Psoas muscle (tissue), 8 donors: ENCODE measurements around the gene ZNF618. TPM values are rescaled to one million over a fixed set of nuclear protein-coding genes. Genes with fewer than 3 reads are reported as not detected.

Experiments used
- ATAC-seq, 4 donors: fragments of 200-7000 bp; cut with Tn5 transposase; one replicate each; pipeline ENCODE4 v1.9.1; 2020; ENCODE audit warnings: moderate library complexity in 3 of 4, mild to moderate bottlenecking in 2 of 4
- DNase-seq, 2 donors: peaks; one replicate each; pipeline ENCODE4 v3.0.0-alpha.2; 2020
- H3K27ac ChIP-seq: fragments of 200-600 bp; one replicate; pipeline ENCODE4 v1.8.0; 2022
- H3K27me3 ChIP-seq, 3 donors: fragments of 200-600 bp in 1 of 3; one replicate each; pipeline versions ENCODE4 v1.6.1 to v1.8.0; 2013 to 2022; ENCODE audit warnings: low read length in 2 of 3, mild to moderate bottlenecking in 2 of 3, moderate library complexity in 1 of 3; ENCODE audit not compliant: insufficient read depth in 3 of 3
- H3K36me3 ChIP-seq, 2 donors: fragments of 200-600 bp in 1 of 2; one replicate each; pipeline versions ENCODE4 v1.6.1 to v1.8.0; 2013 to 2022; ENCODE audit warnings: low read depth in 1 of 2, mild to moderate bottlenecking in 1 of 2, moderate library complexity in 1 of 2; ENCODE audit not compliant: insufficient read depth in 1 of 2
- H3K4me1 ChIP-seq: fragments of 200-600 bp; one replicate; pipeline ENCODE4 v1.8.0; 2022
- H3K4me3 ChIP-seq: fragments of 200-600 bp; one replicate; pipeline ENCODE4 v1.8.0; 2022; ENCODE audit warnings: mild to moderate bottlenecking
- H3K9me3 ChIP-seq: fragments of 200-600 bp; one replicate; pipeline ENCODE4 v1.8.0; 2022
- WGBS, 3 donors: extraction: QIAGEN DNeasy Blood & Tissue Kit; methylation state at CpG; one replicate each; pipeline versions ENCODE4 v1.1.6 to v1.1.7; 2013; 5-methylcytosine and 5-hydroxymethylcytosine counted together
- intact Hi-C, 2 donors: fragments of 100-400 bp; cut with DNase I; formaldehyde crosslinking; loops; one replicate each; pipeline versions ENCODE4 v1.11.0 to v1.14.2; 2022
- polyA plus RNA-seq, 3 donors: library from polyadenylated mRNA; stranded (reverse); fragments of 200-250 nt; gene quantifications; one replicate each; pipeline ENCODE4 v1.2.3, GENCODE V29; 2013
- total RNA-seq, 4 donors: library from RNA; stranded (reverse); fragmentation: NEBNext Ultra II Directional in 2 of 4; extraction: Animal tissue kit (Norgen Biotek cat#: 25700) in 2 of 4; gene quantifications; one replicate each; pipeline versions ENCODE4 v1.2.1 to v1.2.4, GENCODE V29; 2021 to 2023
- TF ChIP-seq, protein P1 (sequence below): fragments of 200-600 bp; IDR thresholded peaks from one replicate; pipeline ENCODE4 v1.8.0; 2022; ENCODE audit warnings: antibody characterized with exemption
- donor health status: healthy with polysubstance abuse.
- donor health status: DM: no; HTN: no; CAD: no; lungs with moderate emphysema.
- donor health status: Bipolar disorder and iron deficiency.
- donor health status: healthy.
- donor health status: DM: yes; HTN: yes; CAD: no.
- donor health status: DM: no; HTN: no; CAD: no.
- donor health status: DM: no; HTN: no; CAD: no.
- donor health status: DM: yes; HTN: yes; CAD: no.

The ZNF618 gene
- total and polyA plus RNA-seq, 7 donors = 0.31 to 2.7 (median 1.2) TPM

DNA sequence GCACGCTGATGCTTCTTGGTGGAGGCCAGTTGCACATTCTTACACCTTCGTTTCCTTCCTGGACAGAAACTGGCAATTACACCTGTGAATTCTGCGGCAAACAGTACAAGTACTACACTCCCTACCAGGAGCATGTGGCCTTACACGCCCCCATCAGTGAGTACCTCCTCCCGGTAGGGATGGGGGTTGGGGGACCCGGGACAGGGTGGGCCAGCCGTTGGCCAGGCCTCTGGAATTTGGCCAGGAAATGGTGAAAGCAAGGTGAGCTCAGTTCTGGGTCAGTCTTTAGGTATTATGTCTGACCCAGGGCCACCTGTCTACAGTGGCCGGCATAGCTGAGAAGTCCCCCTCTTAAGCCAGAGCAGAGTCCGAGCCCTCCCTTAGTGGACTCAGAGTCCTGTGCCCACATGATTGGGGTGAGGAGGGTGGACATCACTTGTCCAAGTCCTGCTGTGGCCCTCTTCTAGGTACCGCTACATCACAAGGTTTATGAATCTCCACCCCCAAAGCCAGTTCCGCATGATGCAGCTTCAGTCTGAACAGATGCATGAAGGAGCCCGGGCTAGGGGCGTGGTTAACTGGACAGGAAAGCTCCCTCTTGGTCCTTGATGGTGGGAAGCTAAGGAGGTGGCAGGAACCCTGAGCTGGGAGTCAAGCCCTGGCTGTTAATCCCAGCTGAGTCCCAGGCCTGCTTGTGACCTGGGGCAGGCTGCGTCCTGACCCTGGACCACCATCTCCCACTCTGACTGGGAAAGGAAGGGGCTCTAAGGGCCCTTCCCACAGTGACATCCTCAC lies 140.7 kb downstream of the ZNF618 start:
- TF ChIP-seq, protein P1, sequence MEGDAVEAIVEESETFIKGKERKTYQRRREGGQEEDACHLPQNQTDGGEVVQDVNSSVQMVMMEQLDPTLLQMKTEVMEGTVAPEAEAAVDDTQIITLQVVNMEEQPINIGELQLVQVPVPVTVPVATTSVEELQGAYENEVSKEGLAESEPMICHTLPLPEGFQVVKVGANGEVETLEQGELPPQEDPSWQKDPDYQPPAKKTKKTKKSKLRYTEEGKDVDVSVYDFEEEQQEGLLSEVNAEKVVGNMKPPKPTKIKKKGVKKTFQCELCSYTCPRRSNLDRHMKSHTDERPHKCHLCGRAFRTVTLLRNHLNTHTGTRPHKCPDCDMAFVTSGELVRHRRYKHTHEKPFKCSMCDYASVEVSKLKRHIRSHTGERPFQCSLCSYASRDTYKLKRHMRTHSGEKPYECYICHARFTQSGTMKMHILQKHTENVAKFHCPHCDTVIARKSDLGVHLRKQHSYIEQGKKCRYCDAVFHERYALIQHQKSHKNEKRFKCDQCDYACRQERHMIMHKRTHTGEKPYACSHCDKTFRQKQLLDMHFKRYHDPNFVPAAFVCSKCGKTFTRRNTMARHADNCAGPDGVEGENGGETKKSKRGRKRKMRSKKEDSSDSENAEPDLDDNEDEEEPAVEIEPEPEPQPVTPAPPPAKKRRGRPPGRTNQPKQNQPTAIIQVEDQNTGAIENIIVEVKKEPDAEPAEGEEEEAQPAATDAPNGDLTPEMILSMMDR = no peak
- H3K4me3 ChIP-seq = no peak overlapping the region
- no peaks in the 10 kb centered on the region for H3K4me1 ChIP-seq
- 95 to 97% (median 97%) methylated on average over 14 of the region's 14 CpGs for WGBS, 3 donors
- no peak for ATAC-seq
- no peak overlapping the region for H3K27ac ChIP-seq
- intact Hi-C loops = no loop called here
- H3K27me3 ChIP-seq = no peaks in the 10 kb centered on the region
- H3K36me3 ChIP-seq = peaks cover 0 to 24% of the 10 kb centered on the region in 2 donors
- DNase-seq = no peak
- H3K9me3 ChIP-seq = peaks cover 6% of the 10 kb centered on the region

DNA sequence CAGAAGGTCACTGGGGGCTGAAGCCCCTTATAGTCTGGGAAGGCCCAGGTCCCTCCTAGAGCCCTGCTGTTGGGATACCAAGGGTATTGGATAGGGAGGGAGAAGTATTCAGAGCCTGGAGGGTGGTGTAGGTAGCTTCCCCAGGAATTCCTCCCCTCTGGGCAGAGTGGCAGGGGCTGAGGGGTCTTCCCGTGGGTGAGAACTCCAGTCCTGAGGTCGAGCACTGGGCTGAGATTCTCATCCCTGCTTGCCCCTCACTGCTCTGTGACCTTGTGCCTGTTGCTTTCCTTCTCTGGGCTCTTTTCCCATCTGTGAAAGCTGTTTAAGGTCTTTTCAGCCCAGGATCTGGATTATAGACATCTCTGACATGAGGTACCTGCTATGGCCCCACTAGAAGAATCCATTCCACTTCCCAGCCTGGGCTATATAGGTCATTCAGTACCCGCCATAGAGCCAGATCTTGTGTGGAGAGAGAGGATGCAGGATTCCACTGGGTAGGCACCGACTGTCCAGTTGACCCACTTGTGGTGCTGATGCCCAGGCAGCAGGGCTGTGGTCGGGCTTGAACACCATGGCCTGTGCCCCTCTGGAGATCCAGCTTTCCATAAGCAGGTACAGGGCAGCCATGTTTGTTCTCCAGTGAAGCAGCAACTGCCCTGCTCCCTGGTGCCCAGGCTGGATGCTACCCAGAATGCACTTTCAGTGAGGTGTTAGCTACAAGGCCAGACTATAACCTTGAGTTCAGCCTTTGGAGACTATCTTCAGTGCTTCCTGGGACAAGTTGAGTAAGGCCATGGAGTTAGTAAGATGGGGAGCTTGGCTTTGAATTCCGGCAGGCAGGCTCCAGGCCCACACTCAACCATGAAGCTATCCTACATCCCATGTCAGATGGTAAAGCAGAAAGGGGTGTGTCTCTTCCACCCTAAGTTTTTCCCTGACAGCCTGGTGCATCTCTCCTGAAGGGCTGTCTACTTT lies 141.9 kb downstream of the ZNF618 start:
- Histone ChIP-seq H3K27ac (no peak overlapping the region), H3K36me3 (peaks cover 0 to 24% of the 10 kb centered on the region in 2 donors), H3K27me3 (no peaks in the 10 kb centered on the region), H3K9me3 (peaks cover 12% of the 10 kb centered on the region), H3K4me3 (no peak overlapping the region), H3K4me1 (no peaks in the 10 kb centered on the region)
- DNase-seq = no peak
- TF ChIP-seq, protein P1 = no peak
- WGBS, 3 donors = 87 to 97% (median 88%) methylated on average over 6 of the region's 6 CpGs
- ATAC-seq = no peak
- intact Hi-C loops = no loop called here

DNA sequence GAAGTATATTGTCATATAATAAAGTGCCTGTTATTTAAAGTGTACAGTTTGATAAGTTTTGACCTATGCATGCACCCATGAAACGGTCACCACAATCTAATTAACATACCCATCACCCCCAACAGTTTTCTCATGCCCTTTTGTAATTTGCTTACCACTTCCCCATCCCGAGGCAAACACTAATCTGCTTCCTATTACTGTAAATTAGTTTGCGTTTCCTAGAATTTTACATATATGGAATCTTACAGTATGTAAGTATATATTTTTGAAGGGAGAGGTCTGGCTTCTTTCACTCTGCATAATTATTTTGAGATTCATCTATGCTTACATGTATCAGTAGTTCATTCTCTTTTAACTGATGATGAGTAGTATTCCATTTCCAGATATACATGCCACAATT lies 145.5 kb downstream of the ZNF618 start:
- H3K4me3 ChIP-seq = no peak overlapping the region
- H3K27me3 ChIP-seq = no peaks in the 10 kb centered on the region
- no peak overlapping the region for H3K27ac ChIP-seq
- TF ChIP-seq, protein P1 = no peak
- H3K36me3 ChIP-seq = peaks cover 0 to 25% of the 10 kb centered on the region in 2 donors
- 91 to 95% (median 92%) methylated on average over 3 of the region's 3 CpGs for WGBS, 3 donors
- H3K9me3 ChIP-seq = peaks cover 24% of the 10 kb centered on the region
- H3K4me1 ChIP-seq = no peaks in the 10 kb centered on the region
- intact Hi-C loops = no loop called here
- DNase-seq (no peak), ATAC-seq (no peak)

DNA sequence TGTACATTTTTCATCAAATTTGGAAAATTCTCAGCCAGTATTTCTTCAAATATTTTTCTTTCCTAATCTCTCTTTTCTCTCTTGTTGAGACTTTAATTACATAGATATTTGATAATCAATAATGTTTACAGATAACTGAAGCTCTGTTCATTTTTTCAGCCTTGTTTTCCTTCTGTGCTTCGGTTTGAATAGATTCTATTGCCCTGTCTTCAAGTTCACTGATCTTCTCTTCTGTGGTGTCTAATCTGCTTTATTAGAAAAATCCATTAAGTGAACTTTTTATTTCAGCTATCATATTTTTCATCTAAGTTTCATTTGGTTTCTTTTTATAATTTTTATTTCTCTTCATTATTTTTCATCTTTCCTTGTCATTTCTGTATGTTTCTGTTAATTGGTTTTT lies 147.9 kb downstream of the ZNF618 start:
- intact Hi-C loops = no loop called here
- H3K27me3 ChIP-seq = no peaks in the 10 kb centered on the region
- ATAC-seq (no peak), DNase-seq (no peak)
- WGBS, 3 donors = 99 to 100% (median 100%) methylated on average over 1 of the region's 1 CpG
- H3K36me3 ChIP-seq = peaks cover 0 to 17% of the 10 kb centered on the region in 2 donors
- no peak overlapping the region for H3K27ac ChIP-seq
- peaks cover 24% of the 10 kb centered on the region for H3K9me3 ChIP-seq
- no peaks in the 10 kb centered on the region for H3K4me1 ChIP-seq
- H3K4me3 ChIP-seq = no peak overlapping the region
- TF ChIP-seq, protein P1 = no peak
